ENCODE measurements around the gene ELFN1.

ELFN1 gene

GRCh38 chr7:1708596-1709251, 38.6 kb downstream of the ELFN1 start:
- H3K4me2 ChIP-seq (ENCODE audit: low read length), result no peak overlapping the region
- H4K8ac ChIP-seq (ENCODE audit: low read depth, low read length), result no peak overlapping the region
- peaks cover 2% of the 10 kb centered on the region for H3K4me1 ChIP-seq (ENCODE audit: control insufficient read depth, low read depth, low read length)
- H2AK5ac ChIP-seq (ENCODE audit: low read length), result no peak overlapping the region
- H2BK120ac ChIP-seq (ENCODE audit: low read depth, low read length), result no peak overlapping the region
- H3K23ac ChIP-seq (ENCODE audit: low read length), result no peak overlapping the region
- no peak overlapping the region for H3K4me3 ChIP-seq (ENCODE audit: low read length)
- no peak overlapping the region for H2BK5ac ChIP-seq (ENCODE audit: low read length)
- H3K56ac ChIP-seq (ENCODE audit: low read length), result no peak overlapping the region
- H3K79me1 ChIP-seq (ENCODE audit: low read length), result no peaks in the 10 kb centered on the region
- H3K18ac ChIP-seq (ENCODE audit: low read length), result no peak overlapping the region
- no peak for DNase-seq
- no peak overlapping the region for H4K5ac ChIP-seq (ENCODE audit: low read length)
- no peak overlapping the region for H3K9ac ChIP-seq (ENCODE audit: low read length)
- no peaks in the 10 kb centered on the region for H3K27me3 ChIP-seq (ENCODE audit: insufficient read depth, low read length, poor library complexity)
- no peak overlapping the region for H2BK15ac ChIP-seq (replicated peaks; ENCODE audit: low read depth)
- no peak overlapping the region for H3K4ac ChIP-seq (ENCODE audit: low read depth, low read length)
- H3K36me3 ChIP-seq (ENCODE audit: control insufficient read depth, insufficient read depth, low read length), result no peaks in the 10 kb centered on the region
- H3K27ac ChIP-seq (ENCODE audit: low read depth, low read length), result no peak overlapping the region
- H3K79me2 ChIP-seq (ENCODE audit: control insufficient read depth, insufficient read depth, low read length), result no peaks in the 10 kb centered on the region
- no CpG with 5 or more reads among the region's 17 CpGs for WGBS (ENCODE audit: extremely low coverage, insufficient coverage, low lambda C conversion rate)

GRCh38 chr7:1709281-1709680, 39.2 kb downstream of the ELFN1 start:
- no peaks in the 10 kb centered on the region for H3K27me3 ChIP-seq (ENCODE audit: insufficient read depth, low read length, poor library complexity)
- H3K4ac ChIP-seq (ENCODE audit: low read depth, low read length), result no peak overlapping the region
- H3K27ac ChIP-seq (ENCODE audit: low read depth, low read length), result no peak overlapping the region
- peaks cover 6% of the 10 kb centered on the region for H3K4me1 ChIP-seq (ENCODE audit: control insufficient read depth, low read depth, low read length)
- H2BK120ac ChIP-seq (ENCODE audit: low read depth, low read length), result no peak overlapping the region
- no peak overlapping the region for H3K4me3 ChIP-seq (ENCODE audit: low read length)
- H4K8ac ChIP-seq (ENCODE audit: low read depth, low read length), result no peak overlapping the region
- no peak overlapping the region for H3K56ac ChIP-seq (ENCODE audit: low read length)
- no CpG with 5 or more reads among the region's 10 CpGs for WGBS (ENCODE audit: extremely low coverage, insufficient coverage, low lambda C conversion rate)
- no peaks in the 10 kb centered on the region for H3K79me1 ChIP-seq (ENCODE audit: low read length)
- H3K23ac ChIP-seq (ENCODE audit: low read length), result no peak overlapping the region
- no peak for DNase-seq
- H2BK15ac ChIP-seq (replicated peaks; ENCODE audit: low read depth), result no peak overlapping the region
- H3K18ac ChIP-seq (ENCODE audit: low read length), result no peak overlapping the region
- H3K79me2 ChIP-seq (ENCODE audit: control insufficient read depth, insufficient read depth, low read length), result no peaks in the 10 kb centered on the region
- no peak overlapping the region for H3K9ac ChIP-seq (ENCODE audit: low read length)
- H3K36me3 ChIP-seq (ENCODE audit: control insufficient read depth, insufficient read depth, low read length), result no peaks in the 10 kb centered on the region
- no peak overlapping the region for H2BK5ac ChIP-seq (ENCODE audit: low read length)
- no peak overlapping the region for H4K5ac ChIP-seq (ENCODE audit: low read length)
- H3K4me2 ChIP-seq (ENCODE audit: low read length), result no peak overlapping the region
- no peak overlapping the region for H2AK5ac ChIP-seq (ENCODE audit: low read length)

GRCh38 chr7:1709900-1710299, 39.8 kb downstream of the ELFN1 start:
- H3K79me2 ChIP-seq (ENCODE audit: control insufficient read depth, insufficient read depth, low read length), result no peaks in the 10 kb centered on the region
- no peak overlapping the region for H3K9ac ChIP-seq (ENCODE audit: low read length)
- no CpG with 5 or more reads among the region's 4 CpGs for WGBS (ENCODE audit: extremely low coverage, insufficient coverage, low lambda C conversion rate)
- H3K79me1 ChIP-seq (ENCODE audit: low read length), result no peaks in the 10 kb centered on the region
- H2BK5ac ChIP-seq (ENCODE audit: low read length), result no peak overlapping the region
- no peak overlapping the region for H4K8ac ChIP-seq (ENCODE audit: low read depth, low read length)
- H3K4ac ChIP-seq (ENCODE audit: low read depth, low read length), result no peak overlapping the region
- no peak overlapping the region for H2BK15ac ChIP-seq (replicated peaks; ENCODE audit: low read depth)
- H2BK120ac ChIP-seq (ENCODE audit: low read depth, low read length), result no peak overlapping the region
- H2AK5ac ChIP-seq (ENCODE audit: low read length), result no peak overlapping the region
- DNase-seq, result no peak
- H3K4me3 ChIP-seq (ENCODE audit: low read length), result no peak overlapping the region
- H3K27me3 ChIP-seq (ENCODE audit: insufficient read depth, low read length, poor library complexity), result no peaks in the 10 kb centered on the region
- H3K4me1 ChIP-seq (ENCODE audit: control insufficient read depth, low read depth, low read length), result peaks cover 6% of the 10 kb centered on the region
- H3K23ac ChIP-seq (ENCODE audit: low read length), result no peak overlapping the region
- H3K36me3 ChIP-seq (ENCODE audit: control insufficient read depth, insufficient read depth, low read length), result no peaks in the 10 kb centered on the region
- H3K56ac ChIP-seq (ENCODE audit: low read length), result no peak overlapping the region
- no peak overlapping the region for H3K4me2 ChIP-seq (ENCODE audit: low read length)
- no peak overlapping the region for H3K18ac ChIP-seq (ENCODE audit: low read length)
- no peak overlapping the region for H4K5ac ChIP-seq (ENCODE audit: low read length)
- H3K27ac ChIP-seq (ENCODE audit: low read depth, low read length), result no peak overlapping the region

GRCh38 chr7:1710936-1711335, 40.9 kb downstream of the ELFN1 start:
- peaks cover 10% of the 10 kb centered on the region for H3K4me1 ChIP-seq (ENCODE audit: control insufficient read depth, low read depth, low read length)
- no peak overlapping the region for H3K18ac ChIP-seq (ENCODE audit: low read length)
- H4K5ac ChIP-seq (ENCODE audit: low read length), result no peak overlapping the region
- no peak overlapping the region for H3K4ac ChIP-seq (ENCODE audit: low read depth, low read length)
- H3K79me2 ChIP-seq (ENCODE audit: control insufficient read depth, insufficient read depth, low read length), result no peaks in the 10 kb centered on the region
- H3K27ac ChIP-seq (ENCODE audit: low read depth, low read length), result no peak overlapping the region
- H2AK5ac ChIP-seq (ENCODE audit: low read length), result no peak overlapping the region
- no peak overlapping the region for H3K4me2 ChIP-seq (ENCODE audit: low read length)
- H3K23ac ChIP-seq (ENCODE audit: low read length), result no peak overlapping the region
- H3K56ac ChIP-seq (ENCODE audit: low read length), result no peak overlapping the region
- H3K9ac ChIP-seq (ENCODE audit: low read length), result no peak overlapping the region
- no peak overlapping the region for H2BK120ac ChIP-seq (ENCODE audit: low read depth, low read length)
- no peak overlapping the region for H2BK5ac ChIP-seq (ENCODE audit: low read length)
- no peaks in the 10 kb centered on the region for H3K79me1 ChIP-seq (ENCODE audit: low read length)
- WGBS (ENCODE audit: extremely low coverage, insufficient coverage, low lambda C conversion rate), result no CpG with 5 or more reads among the region's 6 CpGs
- H3K27me3 ChIP-seq (ENCODE audit: insufficient read depth, low read length, poor library complexity), result no peaks in the 10 kb centered on the region
- H2BK15ac ChIP-seq (replicated peaks; ENCODE audit: low read depth), result no peak overlapping the region
- H3K4me3 ChIP-seq (ENCODE audit: low read length), result no peak overlapping the region
- no peak for DNase-seq
- no peak overlapping the region for H4K8ac ChIP-seq (ENCODE audit: low read depth, low read length)
- H3K36me3 ChIP-seq (ENCODE audit: control insufficient read depth, insufficient read depth, low read length), result no peaks in the 10 kb centered on the region

GRCh38 chr7:1712907-1713501, 42.9 kb downstream of the ELFN1 start:
- H3K4me3 ChIP-seq (ENCODE audit: low read length), result no peak overlapping the region
- H3K27me3 ChIP-seq (ENCODE audit: insufficient read depth, low read length, poor library complexity), result no peaks in the 10 kb centered on the region
- H2BK120ac ChIP-seq (ENCODE audit: low read depth, low read length), result no peak overlapping the region
- no peak overlapping the region for H4K5ac ChIP-seq (ENCODE audit: low read length)
- H3K36me3 ChIP-seq (ENCODE audit: control insufficient read depth, insufficient read depth, low read length), result no peaks in the 10 kb centered on the region
- H3K79me2 ChIP-seq (ENCODE audit: control insufficient read depth, insufficient read depth, low read length), result no peaks in the 10 kb centered on the region
- H3K56ac ChIP-seq (ENCODE audit: low read length), result no peak overlapping the region
- H2AK5ac ChIP-seq (ENCODE audit: low read length), result no peak overlapping the region
- H4K8ac ChIP-seq (ENCODE audit: low read depth, low read length), result no peak overlapping the region
- DNase-seq, result no peak
- no peak overlapping the region for H3K23ac ChIP-seq (ENCODE audit: low read length)
- no peak overlapping the region for H3K4me2 ChIP-seq (ENCODE audit: low read length)
- no peak overlapping the region for H2BK15ac ChIP-seq (replicated peaks; ENCODE audit: low read depth)
- H3K4ac ChIP-seq (ENCODE audit: low read depth, low read length), result no peak overlapping the region
- H3K79me1 ChIP-seq (ENCODE audit: low read length), result no peaks in the 10 kb centered on the region
- H3K18ac ChIP-seq (ENCODE audit: low read length), result no peak overlapping the region
- H2BK5ac ChIP-seq (ENCODE audit: low read length), result no peak overlapping the region
- WGBS (ENCODE audit: extremely low coverage, insufficient coverage, low lambda C conversion rate), result no CpG with 5 or more reads among the region's 18 CpGs
- no peak overlapping the region for H3K27ac ChIP-seq (ENCODE audit: low read depth, low read length)
- H3K4me1 ChIP-seq (ENCODE audit: control insufficient read depth, low read depth, low read length), result peaks cover 14% of the 10 kb centered on the region
- H3K9ac ChIP-seq (ENCODE audit: low read length), result no peak overlapping the region

All from mesendoderm (in vitro differentiated cells).